NCI-H1417 (cell line): ENCODE results near the gene SHISA9.
A peak's percentile ranks its signal among the peaks of the same experiment; 100 is the strongest.

Source experiments
- DNase-seq, 3 experiments: peaks; one replicate each; lab custom pipeline; 2025; lab: John Stamatoyannopoulos, UW

The SHISA9 gene

GRCh38 chr16:13070268-13070667, 168.9 kb downstream of the SHISA9 start:
- DNase-seq: peak in 1 of 3 experiments; percentile 34

- no peak for DNase-seq
These were observed 175.5 kb downstream of the SHISA9 start for GRCh38 chr16:13076878-13077277.

GRCh38 chr16:13077816-13078215, 176.4 kb downstream of the SHISA9 start:
- peak in 1 of 3 experiments; percentile 19 for DNase-seq

- DNase-seq: no peak
These were observed 179.1 kb downstream of the SHISA9 start for GRCh38 chr16:13080531-13080930.

GRCh38 chr16:13081825-13082331, 180.5 kb downstream of the SHISA9 start:
- no peak for DNase-seq

GRCh38 chr16:13083681-13084080, 182.3 kb downstream of the SHISA9 start:
- no peak for DNase-seq

GRCh38 chr16:13084331-13084730, 182.9 kb downstream of the SHISA9 start:
- DNase-seq: no peak

- no peak for DNase-seq
These were observed 192.3 kb downstream of the SHISA9 start for GRCh38 chr16:13093661-13094060.

GRCh38 chr16:13095061-13095460, 193.7 kb downstream of the SHISA9 start:
- DNase-seq: no peak

- DNase-seq: no peak
These were observed 197.1 kb downstream of the SHISA9 start for GRCh38 chr16:13098536-13098935.

- DNase-seq: no peak
These were observed 198.4 kb downstream of the SHISA9 start for GRCh38 chr16:13099822-13100221.

- DNase-seq: no peak
These were observed 199.6 kb downstream of the SHISA9 start for GRCh38 chr16:13100970-13101369.

- no peak for DNase-seq
These were observed 200.4 kb downstream of the SHISA9 start for GRCh38 chr16:13101828-13102227.

GRCh38 chr16:13102401-13102800, 201.0 kb downstream of the SHISA9 start:
- DNase-seq: no peak

GRCh38 chr16:13103831-13104530, 202.6 kb downstream of the SHISA9 start:
- no peak for DNase-seq

- DNase-seq: no peak
These were observed 203.4 kb downstream of the SHISA9 start for GRCh38 chr16:13104772-13105171.

- no peak for DNase-seq
These were observed 204.0 kb downstream of the SHISA9 start for GRCh38 chr16:13105427-13105826.

GRCh38 chr16:13106464-13106863, 205.1 kb downstream of the SHISA9 start:
- DNase-seq: no peak

- no peak for DNase-seq
These were observed 206.7 kb downstream of the SHISA9 start for GRCh38 chr16:13108126-13108525.

- no peak for DNase-seq
These were observed 207.8 kb downstream of the SHISA9 start for GRCh38 chr16:13109171-13109570.

GRCh38 chr16:13110124-13110796, 208.9 kb downstream of the SHISA9 start:
- no peak for DNase-seq

GRCh38 chr16:13111747-13112146, 210.3 kb downstream of the SHISA9 start:
- no peak for DNase-seq

GRCh38 chr16:13113741-13114140, 212.3 kb downstream of the SHISA9 start:
- no peak for DNase-seq
